Stimulated activated CD8-positive, alpha-beta memory T cell treated with anti-CD3 and anti-CD28 coated beads, Interleukin-7, amount 100 ng/mL, for 4 hours (primary cell): ENCODE measurements around the gene IQCF6.
"Not testable (repeated sequence)": the region's sequence is repeated elsewhere in the genome, so short reads cannot be mapped to it uniquely, and the experiment has no call there.

Experiments
- DNase-seq, 2 donors: peaks; one replicate each; pipeline ENCODE4 v3.0.0-alpha.2; 2020; ENCODE audit warnings: low read depth in 2 of 2

The IQCF6 gene

DNA sequence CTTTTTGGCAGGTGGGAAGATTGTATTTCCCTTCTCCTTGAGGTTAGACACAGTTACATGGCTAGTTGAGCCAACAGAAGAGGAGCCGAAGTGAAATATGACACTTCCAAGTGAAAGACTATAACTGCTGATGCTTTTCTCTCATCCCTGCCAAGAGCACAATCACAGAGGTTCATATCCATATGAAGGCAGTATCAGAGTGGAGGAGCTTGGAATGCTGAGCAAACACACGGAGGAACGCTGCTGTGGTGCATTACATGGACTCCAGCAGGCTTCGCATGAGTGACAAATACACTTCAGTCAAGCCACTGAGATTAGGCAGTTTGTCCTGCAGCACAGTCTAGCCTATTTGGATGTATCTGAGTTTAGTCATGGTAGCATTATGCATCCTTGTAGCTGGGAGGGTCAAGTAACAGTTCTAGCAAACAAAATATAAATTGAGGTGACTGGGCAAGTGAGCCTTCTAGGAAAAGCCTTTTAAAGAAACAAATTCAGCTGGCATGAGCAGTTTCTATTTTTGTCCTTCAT, 5.4 kb downstream of the IQCF6 start:
- DNase-seq, result no peak

DNA sequence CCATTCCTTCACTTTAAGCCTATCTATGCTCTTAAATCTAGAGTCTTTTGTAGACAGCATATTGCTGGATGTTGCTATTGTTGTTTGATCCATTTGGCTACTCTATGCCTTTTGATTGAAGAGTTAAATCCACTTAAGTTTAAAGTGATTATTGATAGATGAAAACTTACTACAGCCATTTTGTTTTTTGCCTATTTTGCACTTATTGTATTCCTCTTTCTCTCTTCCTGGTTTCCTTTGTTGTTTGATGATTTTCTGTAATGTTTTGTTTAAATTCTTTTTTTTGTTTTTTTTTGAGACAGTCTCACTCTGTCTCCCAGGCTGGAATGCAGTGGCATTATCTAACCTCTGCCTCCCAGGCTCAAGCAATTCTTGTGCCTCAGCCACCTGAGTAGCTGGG, 19.8 kb downstream of the IQCF6 start:
- no peak for DNase-seq

DNA sequence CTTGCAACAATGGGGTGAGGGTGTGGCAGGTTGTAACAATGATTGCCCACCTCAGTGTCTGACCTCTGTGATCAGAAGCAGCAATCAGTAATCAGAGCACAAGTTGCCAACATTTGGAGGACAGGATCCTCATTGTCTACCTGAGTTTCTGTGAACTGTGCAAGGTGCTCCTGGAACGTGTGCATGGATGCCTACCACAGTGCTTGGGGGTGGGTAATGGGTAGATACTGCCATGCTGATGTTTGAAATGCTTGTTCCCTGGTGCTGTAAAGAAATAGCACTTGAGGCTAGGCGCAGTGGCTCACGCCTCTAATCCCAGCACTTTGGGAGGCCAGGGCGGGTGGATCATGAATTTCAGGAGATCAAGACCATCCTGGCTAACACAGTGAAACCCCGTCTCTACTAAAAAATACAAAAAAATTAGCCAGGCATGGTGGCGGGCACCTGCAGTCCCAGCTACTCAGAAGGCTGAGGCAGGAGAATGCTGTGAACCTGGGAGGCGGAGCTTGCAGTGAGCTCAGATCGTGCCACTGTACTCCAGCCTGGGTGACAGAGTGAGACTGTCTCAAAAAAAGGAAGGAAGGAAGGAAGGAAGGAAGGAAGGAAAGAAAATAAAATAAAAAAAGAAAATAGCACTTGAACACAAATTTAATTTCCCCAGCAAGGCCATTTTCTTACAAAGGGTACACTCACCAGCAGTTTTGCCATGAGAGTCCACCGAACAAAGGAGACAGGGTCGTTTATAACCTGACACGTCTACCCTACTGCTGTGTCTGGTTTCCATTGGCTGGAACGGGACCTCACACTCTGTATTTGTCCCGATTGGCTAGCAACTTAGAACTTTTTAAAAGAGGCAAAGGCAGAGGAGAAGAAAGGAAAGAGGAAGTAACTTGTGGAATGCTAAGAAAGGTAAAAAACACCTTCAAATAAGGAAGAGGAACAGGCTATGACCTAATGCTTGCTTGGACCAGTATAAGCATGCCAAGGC, 25.0 kb downstream of the IQCF6 start:
- not testable (repeated sequence) for DNase-seq

DNA sequence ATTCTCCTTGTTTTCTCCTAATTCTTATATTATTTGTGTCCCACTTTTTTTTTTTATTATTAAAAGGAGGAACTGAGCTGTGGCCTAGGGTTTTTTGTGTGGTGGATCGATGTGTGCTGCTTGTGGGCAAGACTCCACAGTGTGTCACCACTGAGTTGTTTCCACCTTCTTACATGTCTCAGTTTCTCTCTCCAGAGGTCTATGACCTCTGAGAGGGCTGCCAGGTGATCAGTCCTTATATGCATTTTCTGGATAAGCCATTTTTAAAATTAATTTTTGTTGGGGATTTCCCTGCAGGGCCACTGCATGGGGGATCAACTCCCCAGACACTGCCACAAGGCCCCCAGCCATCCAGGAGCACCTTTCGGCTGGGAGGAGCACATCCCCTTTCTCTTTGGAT, 27.8 kb downstream of the IQCF6 start:
- DNase-seq, result no peak

DNA sequence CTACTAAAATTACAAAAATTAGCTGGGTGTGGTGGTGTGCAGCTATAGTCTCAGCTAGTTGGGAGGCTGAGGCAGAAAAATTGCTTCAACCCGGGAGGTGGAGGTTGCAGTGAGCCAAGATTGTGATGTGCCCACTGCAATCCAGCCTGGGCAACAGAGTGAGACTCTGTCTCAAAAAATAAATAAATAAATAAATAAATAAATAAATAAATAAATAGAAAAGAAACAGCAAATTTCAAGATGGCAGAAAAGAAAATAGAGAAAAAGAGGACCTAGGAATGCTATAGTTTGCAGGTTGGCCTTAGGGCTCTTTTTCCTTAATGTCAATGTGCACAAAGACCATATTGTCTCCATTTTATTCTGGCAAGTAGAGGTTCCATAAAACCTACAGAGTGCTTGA, 28.2 kb downstream of the IQCF6 start:
- DNase-seq, result no peak

DNA sequence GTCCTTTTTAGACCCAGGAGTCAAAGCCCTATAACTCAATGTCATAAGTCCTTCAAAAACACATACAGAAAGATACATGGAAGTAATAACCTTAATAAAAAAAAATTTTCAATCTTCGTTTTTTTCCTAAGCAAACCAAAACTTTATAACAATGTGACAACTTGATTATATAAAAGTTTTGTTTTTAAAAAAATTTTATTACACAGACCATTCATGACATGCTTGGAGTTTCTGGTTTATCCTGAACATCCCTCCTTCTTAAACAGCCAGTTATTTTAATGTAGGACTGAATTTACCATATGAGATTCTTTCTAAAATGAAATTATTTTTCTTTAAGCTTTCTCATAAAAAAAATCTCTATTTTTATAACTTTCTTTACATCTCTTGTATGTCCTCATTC, 30.7 kb downstream of the IQCF6 start:
- DNase-seq, result no peak

DNA sequence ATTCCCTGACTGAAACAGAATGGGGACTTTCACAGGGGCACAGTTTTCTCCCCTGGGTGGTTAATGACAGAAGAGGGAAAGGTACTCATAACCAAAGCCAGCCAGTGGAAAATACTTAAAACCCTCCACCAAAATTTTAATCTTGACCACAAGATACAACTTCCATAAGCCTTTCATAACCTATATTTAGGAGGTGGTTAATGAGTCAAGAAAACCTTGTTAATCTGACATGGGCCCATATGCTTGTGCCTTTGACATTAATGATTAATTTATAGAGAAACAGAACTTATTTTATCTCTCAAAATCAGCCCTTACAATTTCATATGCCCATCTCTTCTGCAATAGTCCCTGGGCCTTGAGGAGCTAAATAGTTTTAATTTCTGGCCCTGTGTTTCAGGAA, 31.2 kb downstream of the IQCF6 start:
- no peak for DNase-seq

DNA sequence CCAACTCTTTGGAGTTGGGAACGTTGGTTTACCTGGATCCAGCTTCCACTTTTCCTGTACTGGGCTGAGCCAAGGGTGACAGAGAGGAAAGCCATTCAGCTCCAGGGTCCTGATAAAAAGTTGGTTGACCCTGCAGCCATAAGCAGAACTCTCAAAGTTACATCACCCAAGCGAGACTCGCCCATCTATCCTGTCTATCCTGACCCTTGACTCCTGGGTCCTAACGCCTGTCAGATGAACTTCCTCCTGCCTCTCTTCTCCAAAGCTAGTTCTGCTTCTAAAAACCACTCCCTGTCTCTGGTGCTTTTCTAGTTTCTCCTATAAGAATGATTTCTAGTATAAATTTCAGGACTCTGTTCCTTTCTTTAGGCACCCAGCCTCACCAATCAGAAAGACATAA, 36.1 kb downstream of the IQCF6 start:
- not testable (repeated sequence) for DNase-seq

DNA sequence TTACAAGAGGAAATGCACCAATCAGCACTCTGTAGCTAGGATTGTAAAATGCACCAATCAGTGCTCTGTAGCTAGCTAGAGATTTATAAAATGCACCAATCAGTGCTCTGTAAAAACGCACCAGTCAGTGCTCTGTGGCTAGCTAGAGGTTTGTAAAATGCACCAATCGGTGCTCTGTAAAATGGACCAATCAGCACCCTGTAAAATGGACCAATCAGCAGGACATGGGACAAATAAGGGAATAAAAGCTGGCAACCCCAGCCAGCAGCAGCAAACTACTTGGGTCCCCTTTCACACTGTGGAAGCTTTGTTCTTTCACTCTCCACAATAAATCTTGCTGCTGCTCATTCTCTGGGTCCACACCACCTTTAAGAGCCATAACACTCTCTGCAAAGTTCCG, 36.7 kb downstream of the IQCF6 start:
- DNase-seq, result not testable (repeated sequence)

DNA sequence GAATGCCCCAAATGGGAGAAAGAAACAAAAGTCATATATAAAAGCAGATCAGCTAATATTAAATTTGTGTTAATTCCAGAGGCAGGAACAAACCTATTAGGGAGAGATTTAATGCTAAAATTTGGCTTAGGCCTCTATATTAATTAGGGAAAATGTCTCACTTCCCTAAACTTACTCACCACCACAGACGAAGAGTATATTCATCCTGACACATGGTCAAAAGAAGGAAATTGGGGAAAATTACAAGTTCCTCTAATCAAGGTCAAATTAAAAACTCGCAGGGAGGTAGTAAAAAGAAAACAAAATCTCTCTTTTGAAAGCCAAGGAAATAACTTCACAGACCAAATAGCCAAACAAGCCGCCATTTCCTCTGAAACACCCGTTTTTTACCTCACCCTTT, 39.9 kb downstream of the IQCF6 start:
- no peak for DNase-seq

DNA sequence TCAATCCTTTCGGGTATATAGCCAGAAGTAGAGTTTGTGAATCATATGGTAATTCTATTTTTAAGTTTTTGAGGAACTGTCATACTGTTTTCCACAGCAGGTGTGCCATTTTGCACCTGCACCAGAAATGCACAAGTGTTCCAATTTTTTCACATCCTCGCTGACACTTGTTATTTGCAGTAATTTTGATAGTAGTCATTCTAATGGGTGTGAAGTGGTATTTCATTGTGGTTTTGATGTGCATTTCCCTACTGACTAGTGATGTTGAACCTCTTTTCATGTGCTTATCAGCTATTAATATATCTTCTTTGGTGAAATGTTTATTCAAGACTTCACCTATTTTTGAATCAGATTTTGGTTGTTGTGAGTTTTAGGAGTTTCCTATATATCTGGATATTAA, 43.1 kb downstream of the IQCF6 start:
- no peak for DNase-seq

DNA sequence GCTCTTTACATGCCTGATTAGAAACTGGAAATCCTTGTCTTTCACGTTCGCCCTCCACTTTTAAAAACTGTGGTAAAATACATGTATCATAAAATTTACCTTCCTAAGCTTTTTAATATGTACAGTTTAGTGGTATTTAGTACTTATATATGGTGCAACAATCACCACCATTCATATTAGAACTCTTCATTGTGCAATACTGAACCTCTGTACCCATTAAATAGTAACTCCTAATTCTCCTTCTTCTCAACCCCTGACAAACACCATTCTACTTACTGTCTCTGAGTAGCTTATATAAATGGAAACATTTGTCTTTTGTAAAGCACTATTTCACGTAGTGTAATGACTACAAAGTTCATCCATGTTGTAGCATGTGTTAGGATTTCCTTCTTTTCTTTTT, 44.0 kb downstream of the IQCF6 start:
- DNase-seq, result no peak

DNA sequence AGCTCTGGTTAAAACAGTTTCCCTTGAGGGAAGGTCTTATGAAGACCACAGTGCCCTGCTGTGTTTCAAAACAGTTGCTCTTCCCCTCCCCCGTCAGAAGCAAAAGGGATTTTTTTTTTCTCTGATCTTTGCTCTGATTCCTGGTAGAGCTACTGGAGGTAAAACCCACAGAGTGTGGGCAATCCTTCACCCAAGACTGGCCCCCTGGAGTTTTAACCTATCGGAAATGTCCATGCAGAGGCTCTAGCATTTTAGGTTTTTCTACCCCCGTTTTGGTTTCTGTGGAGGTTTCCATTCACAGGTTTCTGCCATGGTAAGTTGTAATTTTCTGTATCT, 44.5 kb downstream of the IQCF6 start:
- no peak for DNase-seq

DNA sequence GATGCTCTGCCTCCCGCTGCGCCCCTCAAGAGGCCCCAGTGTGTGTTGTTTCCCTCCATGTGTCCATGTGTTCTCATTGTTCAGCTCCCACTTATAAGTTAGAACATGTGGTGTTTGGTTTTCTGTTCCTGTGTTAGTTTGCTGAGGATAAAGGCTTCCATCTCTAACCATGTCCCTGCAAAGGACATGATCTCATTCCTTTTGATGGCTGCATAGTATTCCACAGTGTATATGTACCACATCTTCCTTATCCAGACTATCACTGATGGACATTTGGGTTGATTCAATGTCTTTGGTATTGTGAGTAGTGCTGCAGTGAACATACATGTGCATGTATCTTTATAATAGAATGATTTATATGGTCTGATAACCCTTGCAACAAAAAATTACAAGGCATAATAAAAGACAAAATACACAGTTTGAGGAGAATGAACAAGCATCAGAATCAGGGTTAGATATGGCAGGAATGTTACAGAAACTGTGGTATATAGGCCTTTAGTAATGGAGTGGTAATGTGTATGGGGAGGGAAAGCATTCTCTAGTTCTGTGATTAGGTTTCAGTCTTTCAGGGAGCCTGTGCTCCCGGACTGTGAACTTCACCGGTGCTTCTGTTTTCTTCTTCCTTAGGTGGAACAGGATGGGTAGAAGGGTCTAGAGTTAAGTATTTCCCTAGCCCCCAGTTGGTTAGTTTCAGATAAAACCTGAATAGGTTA, 45.0 kb downstream of the IQCF6 start:
- no peak for DNase-seq

DNA sequence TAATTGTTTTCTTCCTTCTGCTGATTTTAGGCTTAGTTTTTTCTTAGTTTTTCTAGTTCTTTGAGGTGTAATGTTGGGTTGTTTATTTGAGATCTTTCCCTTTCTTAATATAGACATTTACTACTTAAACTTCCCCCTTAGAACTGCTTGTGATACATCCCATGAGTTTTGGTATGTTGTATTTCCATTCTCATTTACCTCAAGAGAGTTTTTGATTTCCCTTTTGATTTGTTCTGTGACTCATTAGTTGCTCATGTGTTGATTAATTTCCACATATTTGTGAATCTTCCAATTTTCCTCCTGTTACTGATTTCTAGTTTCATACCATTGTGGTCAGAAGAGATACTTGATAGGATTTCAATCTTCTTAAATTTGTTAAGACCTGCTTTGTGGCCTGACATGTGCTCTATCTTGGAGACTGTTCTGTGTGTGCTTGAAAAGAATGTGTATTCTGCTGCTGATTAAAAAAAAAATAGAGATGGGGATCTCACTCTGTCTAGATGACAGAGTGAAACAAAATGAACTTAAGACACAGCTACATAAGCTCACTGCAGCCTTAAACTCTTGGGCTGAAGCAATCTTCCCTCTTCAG, 49.9 kb downstream of the IQCF6 start:
- DNase-seq, result no peak
